Transverse colon (tissue), 4 donors: Measurements from ENCODE around the gene TXNRD1. TPM values are rescaled to one million over a fixed set of nuclear protein-coding genes. Genes with fewer than 3 reads are reported as not detected.

Source experiments
- DNase-seq: peaks from one replicate; pipeline ENCODE4 v3.0.0-alpha.2; 2019
- H3K27ac ChIP-seq, 4 donors: fragments of 200-600 bp; sonication (generic); 2 replicates each; pipeline ENCODE4 v1.5.1; 2016 to 2018; ENCODE audit warnings: inconsistent platforms in 4 of 4
- H3K27me3 ChIP-seq: fragments of 200-600 bp; sonication (generic); 2 replicates; pipeline ENCODE4 v1.5.1; 2017; ENCODE audit warnings: inconsistent platforms
- H3K36me3 ChIP-seq, 4 donors: fragments of 200-600 bp; sonication (generic); 2 replicates each; pipeline ENCODE4 v1.5.1; 2017 to 2019; ENCODE audit warnings: inconsistent platforms in 4 of 4
- H3K4me1 ChIP-seq, 4 donors: fragments of 200-600 bp; sonication (generic); 2 replicates each; pipeline ENCODE4 v1.5.1; 2017 to 2020; ENCODE audit warnings: inconsistent platforms in 4 of 4
- H3K4me3 ChIP-seq, 4 donors: fragments of 200-600 bp; sonication (generic); 1 replicate in 1 of 4; 2 replicates in 3 of 4; pipeline versions ENCODE4 v1.5.1 to v1.6.1; 2017 to 2019; ENCODE audit warnings: inconsistent platforms in 4 of 4
- H3K9me3 ChIP-seq, 2 donors: fragments of 200-600 bp; sonication (generic); 2 replicates each; pipeline ENCODE4 v1.5.1; 2017 to 2019; ENCODE audit warnings: inconsistent platforms in 2 of 2
- EP300 ChIP-seq: sonication (generic); formaldehyde crosslinking; IDR thresholded peaks from one replicate; pipeline ENCODE4 v1.6.1; 2017; ENCODE audit warnings: antibody characterized with exemption, low read depth
- POLR2A ChIP-seq: fragments of 450-650 bp; IDR thresholded peaks from one replicate; pipeline ENCODE4 v1.6.1; 2016; ENCODE audit warnings: antibody characterized with exemption, mild to moderate bottlenecking, moderate library complexity
- POLR2AphosphoS5 ChIP-seq, 3 donors: sonication (generic); formaldehyde crosslinking; IDR thresholded peaks; one replicate each; pipeline ENCODE4 v1.6.1; 2016; ENCODE audit warnings: antibody characterized with exemption in 3 of 3
- WGBS, 2 donors: methylation state at CpG; one replicate each; pipeline ENCODE4 v1.1.5; 2018; ENCODE audit warnings: low coverage in 1 of 2; 5-methylcytosine and 5-hydroxymethylcytosine counted together
- in situ Hi-C, 4 donors: fragments of 200-750 bp; cut with MboI; loops; one replicate each; pipeline versions ENCODE4 v1.15.0 to v1.15.1; 2017; ENCODE audit warnings: low sequenced_read_pairs in 3 of 4, low pct_ligation_motif_present in 1 of 4, low pct_unique_long_range_greater_than_20kb in 1 of 4
- intact Hi-C: fragments of 100-400 bp; cut with DNase I; formaldehyde crosslinking; loops from one replicate; pipeline ENCODE4 v1.15.1; 2023; ENCODE audit warnings: low total_unique reads
- total RNA-seq, 4 donors: library from RNA; depleted of rRNA; stranded (reverse); fragments of >200 nt; gene quantifications; one replicate each; pipeline ENCODE4 v1.1.0, GENCODE V29; 2016
- TF ChIP-seq, protein P1 (sequence below), 5 experiments: fragments of 200-600 bp in 3 of 5; fragments of 450-650 bp in 2 of 5; sonication (generic) in 3 of 5; IDR thresholded peaks; 1 replicate in 2 of 5; 2 replicates in 3 of 5; pipeline ENCODE4 v1.5.1; 2016 to 2017; ENCODE audit warnings: antibody characterized with exemption in 5 of 5, inconsistent platforms in 3 of 5, mild to moderate bottlenecking in 2 of 5, moderate library complexity in 1 of 5

TXNRD1 gene
- total RNA-seq, 4 donors from 2014 or later = 72.9 to 127 (median 122) TPM

- DNase-seq = no peak
- in situ Hi-C loops = loop anchor here in 1 of 4 donors (25.0 kb wide), 1 partner anchor 696 kb away; no protein-coding TSS in a partner anchor
- H3K27me3 ChIP-seq = no peaks in the 10 kb centered on the region
- H3K27ac ChIP-seq = no peak overlapping the region
- 96 to 100% methylated on average over 3 to 5 of the region's 5 CpGs for WGBS, 2 donors
- intact Hi-C loops = no loop called here
- TF ChIP-seq, protein P1, sequence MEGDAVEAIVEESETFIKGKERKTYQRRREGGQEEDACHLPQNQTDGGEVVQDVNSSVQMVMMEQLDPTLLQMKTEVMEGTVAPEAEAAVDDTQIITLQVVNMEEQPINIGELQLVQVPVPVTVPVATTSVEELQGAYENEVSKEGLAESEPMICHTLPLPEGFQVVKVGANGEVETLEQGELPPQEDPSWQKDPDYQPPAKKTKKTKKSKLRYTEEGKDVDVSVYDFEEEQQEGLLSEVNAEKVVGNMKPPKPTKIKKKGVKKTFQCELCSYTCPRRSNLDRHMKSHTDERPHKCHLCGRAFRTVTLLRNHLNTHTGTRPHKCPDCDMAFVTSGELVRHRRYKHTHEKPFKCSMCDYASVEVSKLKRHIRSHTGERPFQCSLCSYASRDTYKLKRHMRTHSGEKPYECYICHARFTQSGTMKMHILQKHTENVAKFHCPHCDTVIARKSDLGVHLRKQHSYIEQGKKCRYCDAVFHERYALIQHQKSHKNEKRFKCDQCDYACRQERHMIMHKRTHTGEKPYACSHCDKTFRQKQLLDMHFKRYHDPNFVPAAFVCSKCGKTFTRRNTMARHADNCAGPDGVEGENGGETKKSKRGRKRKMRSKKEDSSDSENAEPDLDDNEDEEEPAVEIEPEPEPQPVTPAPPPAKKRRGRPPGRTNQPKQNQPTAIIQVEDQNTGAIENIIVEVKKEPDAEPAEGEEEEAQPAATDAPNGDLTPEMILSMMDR (IDR thresholded peaks at IDR 0.05) = no peak
- TF ChIP-seq POLR2A = no peak
- H3K36me3 ChIP-seq = no peaks in the 10 kb centered on the region
- H3K9me3 ChIP-seq = peaks cover 3 to 7% of the 10 kb centered on the region in 2 donors
- H3K4me3 ChIP-seq = no peak overlapping the region
- no peaks in the 10 kb centered on the region for H3K4me1 ChIP-seq
Observed at GRCh38 chr12:104365921-104366410, 150.4 kb downstream of the TXNRD1 start.

- no peak for TF ChIP-seq EP300
- no peak for TF ChIP-seq POLR2AphosphoS5 (IDR thresholded peaks at IDR 0.05)
- TF ChIP-seq, protein P1 (IDR thresholded peaks at IDR 0.05) = no peak
- no peak for TF ChIP-seq POLR2A
- Histone ChIP-seq H3K4me3 (no peak overlapping the region), H3K36me3 (no peaks in the 10 kb centered on the region), H3K27me3 (no peaks in the 10 kb centered on the region), H3K27ac (no peak overlapping the region), H3K4me1 (no peaks in the 10 kb centered on the region), H3K9me3 (peaks cover 3 to 7% of the 10 kb centered on the region in 2 donors)
- 80 to 87% methylated on average over 1 to 2 of the region's 2 CpGs for WGBS, 2 donors
- intact Hi-C loops (no loop called here), in situ Hi-C loops (loop anchor here in 1 of 4 donors (25.0 kb wide), 1 partner anchor 693 kb away; no protein-coding TSS in a partner anchor)
- DNase-seq = no peak
Observed at GRCh38 chr12:104369708-104370107, 154.1 kb downstream of the TXNRD1 start.

DNA sequence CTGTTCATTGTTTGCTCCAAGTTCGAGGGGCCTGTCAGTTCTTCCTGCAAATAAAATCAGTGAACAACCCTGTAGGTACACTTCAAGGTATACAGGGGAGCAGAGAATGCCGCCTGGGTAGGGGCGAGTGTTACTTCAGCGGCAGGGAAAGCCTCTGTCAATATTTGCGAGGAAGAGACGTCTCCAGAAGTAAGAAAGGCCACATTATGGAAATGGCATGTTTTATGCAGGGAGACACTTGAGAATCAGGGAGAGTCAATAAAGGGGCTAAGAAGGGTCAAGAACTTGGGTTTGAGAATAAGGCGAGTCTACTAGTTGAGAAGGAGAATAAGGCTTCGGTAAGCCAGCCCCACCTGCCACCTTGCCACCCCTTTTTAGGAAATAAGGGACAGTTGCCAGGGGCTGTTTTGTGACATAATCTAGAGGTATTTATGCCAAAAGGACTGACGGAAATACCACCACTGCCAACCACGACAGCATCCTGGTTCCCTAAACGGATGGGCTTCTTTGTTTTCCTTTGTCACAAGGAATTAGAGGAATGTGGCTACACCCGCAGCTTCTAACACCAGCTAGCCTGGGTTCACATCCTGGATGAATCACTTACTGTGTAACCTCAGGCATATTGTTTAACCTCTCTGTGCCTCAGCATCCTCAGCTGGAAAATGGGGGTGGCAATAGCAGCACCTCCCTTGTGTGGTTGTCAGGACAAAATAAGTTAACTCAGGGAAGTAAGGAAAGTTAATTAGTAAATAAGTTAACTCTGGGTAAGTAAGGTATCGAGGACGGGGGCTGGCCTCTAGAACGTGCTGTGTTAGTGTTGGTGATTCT, 155.7 kb downstream of the TXNRD1 start:
- 48 to 56% methylated on average over 3 to 15 of the region's 15 CpGs for WGBS, 2 donors
- no peak for DNase-seq
- H3K27me3 ChIP-seq = no peaks in the 10 kb centered on the region
- H3K4me3 ChIP-seq = no peak overlapping the region
- intact Hi-C loops = no loop called here
- H3K4me1 ChIP-seq = no peaks in the 10 kb centered on the region
- H3K9me3 ChIP-seq = peaks cover 3 to 7% of the 10 kb centered on the region in 2 donors
- in situ Hi-C loops = loop anchor here in 1 of 4 donors (25.0 kb wide), 1 partner anchor 691 kb away; no protein-coding TSS in a partner anchor
- no peak overlapping the region for H3K27ac ChIP-seq
- no peaks in the 10 kb centered on the region for H3K36me3 ChIP-seq
- TF ChIP-seq, protein P1 (IDR thresholded peaks at IDR 0.05) = no peak
- TF ChIP-seq POLR2AphosphoS5 (IDR thresholded peaks at IDR 0.05) = no peak
- no peak for TF ChIP-seq EP300
- TF ChIP-seq POLR2A = no peak

DNA sequence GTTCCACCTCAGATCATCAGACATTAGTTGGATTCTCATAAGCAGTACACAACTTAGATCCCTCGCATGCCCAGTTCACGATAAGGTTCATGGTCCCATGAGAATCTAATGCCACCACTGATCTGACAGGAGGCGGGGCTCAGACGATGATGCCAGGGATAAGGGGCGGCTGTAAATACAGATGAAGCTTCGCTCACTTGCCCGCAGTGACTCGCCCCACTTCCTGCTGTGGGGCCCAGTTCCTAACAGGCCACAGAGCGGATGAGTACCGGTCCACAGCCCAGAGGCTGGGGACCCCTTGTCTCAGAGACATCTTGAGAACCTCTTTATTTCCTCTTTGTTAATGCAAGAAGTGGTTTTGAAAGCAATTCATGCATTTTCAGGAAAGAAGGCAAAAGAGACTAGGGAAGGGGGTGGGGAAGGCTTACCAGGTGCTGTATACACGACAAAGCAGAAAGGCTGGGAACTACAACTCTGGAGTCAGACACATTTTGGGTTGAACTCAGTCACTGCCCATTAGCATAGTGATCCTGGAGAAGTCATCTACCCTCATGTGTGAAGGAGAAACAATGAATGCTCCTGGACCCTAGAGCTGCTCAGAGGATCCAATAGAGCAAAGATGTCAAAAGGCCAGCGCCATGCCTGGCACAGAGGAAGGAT, 156.6 kb downstream of the TXNRD1 start:
- H3K4me1 ChIP-seq = no peaks in the 10 kb centered on the region
- H3K27me3 ChIP-seq = no peaks in the 10 kb centered on the region
- H3K36me3 ChIP-seq = no peaks in the 10 kb centered on the region
- 70 to 86% methylated on average over 4 to 12 of the region's 12 CpGs for WGBS, 2 donors
- TF ChIP-seq, protein P1 (IDR thresholded peaks at IDR 0.05) = no peak
- TF ChIP-seq POLR2AphosphoS5 (IDR thresholded peaks at IDR 0.05) = no peak
- no peak for TF ChIP-seq POLR2A
- TF ChIP-seq EP300 = no peak
- H3K27ac ChIP-seq = no peak overlapping the region
- peaks cover 3 to 7% of the 10 kb centered on the region in 2 donors for H3K9me3 ChIP-seq
- in situ Hi-C loops (loop anchor here in 1 of 4 donors (25.0 kb wide), 1 partner anchor 690 kb away; no protein-coding TSS in a partner anchor), intact Hi-C loops (no loop called here)
- no peak for DNase-seq
- no peak overlapping the region for H3K4me3 ChIP-seq
